Measurements from ENCODE around the gene NKAIN1. TPM values are rescaled to one million over a fixed set of nuclear protein-coding genes. Genes with fewer than 3 reads are reported as not detected.

NKAIN1 gene
- total RNA-seq, 2 donors from 2014 or later = not detected

DNA sequence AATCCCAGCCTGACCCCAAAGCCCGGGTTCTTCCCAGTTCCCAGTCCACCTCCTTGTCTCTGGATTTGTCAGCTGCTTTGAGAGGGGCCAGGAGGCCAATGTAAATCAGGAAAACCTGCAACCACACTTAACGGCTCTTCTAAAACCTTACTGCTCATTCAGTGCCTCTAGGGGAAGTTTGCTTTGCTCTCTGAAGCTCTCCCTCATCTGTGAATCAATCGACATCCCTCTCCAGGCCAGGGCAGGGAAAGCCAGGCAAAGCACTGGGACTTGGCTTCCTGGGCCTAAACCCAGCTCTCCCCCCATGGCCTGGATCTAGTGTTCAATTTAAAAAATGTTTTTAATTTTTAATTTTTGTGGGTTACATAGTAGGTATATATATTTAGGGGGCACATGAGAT lies 9.3 kb downstream of the NKAIN1 start:
- no peaks in the 10 kb centered on the region for H3K36me3 ChIP-seq (replicated peaks in 1 of 2; ENCODE audit: insufficient read depth in 1 of 2, low read depth in 2 of 2)
- intact Hi-C loops (cut with DNase I) = no loop called here
- no peak for ATAC-seq
- DNase-seq = no peak
- TF ChIP-seq POLR2A (IDR thresholded peaks at IDR 0.05) = no peak
- TF ChIP-seq, protein P1, sequence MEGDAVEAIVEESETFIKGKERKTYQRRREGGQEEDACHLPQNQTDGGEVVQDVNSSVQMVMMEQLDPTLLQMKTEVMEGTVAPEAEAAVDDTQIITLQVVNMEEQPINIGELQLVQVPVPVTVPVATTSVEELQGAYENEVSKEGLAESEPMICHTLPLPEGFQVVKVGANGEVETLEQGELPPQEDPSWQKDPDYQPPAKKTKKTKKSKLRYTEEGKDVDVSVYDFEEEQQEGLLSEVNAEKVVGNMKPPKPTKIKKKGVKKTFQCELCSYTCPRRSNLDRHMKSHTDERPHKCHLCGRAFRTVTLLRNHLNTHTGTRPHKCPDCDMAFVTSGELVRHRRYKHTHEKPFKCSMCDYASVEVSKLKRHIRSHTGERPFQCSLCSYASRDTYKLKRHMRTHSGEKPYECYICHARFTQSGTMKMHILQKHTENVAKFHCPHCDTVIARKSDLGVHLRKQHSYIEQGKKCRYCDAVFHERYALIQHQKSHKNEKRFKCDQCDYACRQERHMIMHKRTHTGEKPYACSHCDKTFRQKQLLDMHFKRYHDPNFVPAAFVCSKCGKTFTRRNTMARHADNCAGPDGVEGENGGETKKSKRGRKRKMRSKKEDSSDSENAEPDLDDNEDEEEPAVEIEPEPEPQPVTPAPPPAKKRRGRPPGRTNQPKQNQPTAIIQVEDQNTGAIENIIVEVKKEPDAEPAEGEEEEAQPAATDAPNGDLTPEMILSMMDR (IDR thresholded peaks at IDR 0.05) = no peak
- H3K9me3 ChIP-seq = no peaks in the 10 kb centered on the region
- 53 to 57% methylated on average over 3 of the region's 3 CpGs for WGBS, 2 donors
- no peak overlapping the region for H3K4me3 ChIP-seq
- H3K4me1 ChIP-seq = no peaks in the 10 kb centered on the region
- no peaks in the 10 kb centered on the region for H3K27me3 ChIP-seq
- no peak overlapping the region for H3K27ac ChIP-seq

DNA sequence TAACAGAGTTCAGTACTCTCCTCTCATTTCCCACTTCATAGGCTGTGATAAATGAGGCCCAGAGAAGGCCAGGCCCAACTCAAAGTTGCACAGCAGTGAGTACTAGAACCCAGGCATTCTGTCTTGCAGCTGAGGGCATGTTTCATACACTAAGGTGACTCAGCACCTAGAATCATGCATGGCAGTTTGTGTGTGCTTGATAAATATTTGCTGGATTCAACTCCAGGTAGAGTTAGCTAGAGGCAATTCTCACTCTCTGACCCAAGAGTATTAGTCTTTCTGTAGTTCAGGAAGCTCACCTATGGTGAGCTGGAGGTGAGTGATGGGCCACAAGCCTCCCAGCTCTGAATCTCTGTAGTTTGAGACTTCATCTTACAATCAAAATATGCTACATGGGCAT lies 10.7 kb downstream of the NKAIN1 start:
- intact Hi-C loops (cut with DNase I) = no loop called here
- no peaks in the 10 kb centered on the region for H3K9me3 ChIP-seq
- H3K4me3 ChIP-seq = no peak overlapping the region
- H3K36me3 ChIP-seq (replicated peaks in 1 of 2; ENCODE audit: insufficient read depth in 1 of 2, low read depth in 2 of 2) = no peaks in the 10 kb centered on the region
- no peak overlapping the region for H3K27ac ChIP-seq
- H3K27me3 ChIP-seq = no peaks in the 10 kb centered on the region
- DNase-seq (no peak), ATAC-seq (no peak)
- no peaks in the 10 kb centered on the region for H3K4me1 ChIP-seq
- no peak for TF ChIP-seq POLR2A (IDR thresholded peaks at IDR 0.05)
- TF ChIP-seq, protein P1 (IDR thresholded peaks at IDR 0.05) = no peak

DNA sequence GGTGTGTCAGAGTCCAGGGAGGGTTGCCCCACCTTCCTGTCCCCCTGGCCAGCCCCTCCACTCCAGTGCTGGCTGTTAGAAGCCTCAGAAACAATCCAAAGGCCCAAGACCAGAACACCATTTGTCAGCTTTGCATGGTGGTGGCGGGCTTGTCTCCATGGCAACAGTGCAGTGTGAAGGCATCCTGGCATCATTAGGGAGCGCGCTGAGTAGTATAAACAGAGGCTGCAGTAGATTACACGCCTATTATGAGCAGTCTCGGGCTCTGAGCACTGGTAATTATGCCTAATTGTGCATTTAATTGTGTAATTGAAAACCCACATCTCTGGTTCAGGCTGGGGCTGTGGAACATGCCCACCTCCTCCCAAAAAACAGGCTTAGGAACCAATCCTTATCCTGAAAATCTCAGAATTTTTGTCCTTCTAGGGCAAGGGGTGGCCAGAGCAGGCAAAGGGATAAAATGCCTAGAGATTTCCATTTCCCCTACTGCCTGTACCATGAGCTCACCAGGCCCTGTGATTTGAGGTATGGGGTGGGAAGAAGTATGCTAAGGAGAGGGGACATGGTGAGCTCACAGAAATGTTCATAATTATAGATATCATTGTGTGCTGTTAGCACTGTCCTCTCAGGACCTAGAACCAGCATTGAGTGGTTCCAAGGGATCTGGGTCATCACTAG lies 11.7 kb downstream of the NKAIN1 start:
- intact Hi-C loops (cut with DNase I) = no loop called here
- Histone ChIP-seq H3K9me3 (no peaks in the 10 kb centered on the region), H3K4me3 (no peak overlapping the region), H3K27me3 (no peaks in the 10 kb centered on the region), H3K36me3 (replicated peaks in 1 of 2; ENCODE audit: insufficient read depth in 1 of 2, low read depth in 2 of 2) (no peaks in the 10 kb centered on the region), H3K27ac (no peak overlapping the region), H3K4me1 (no peaks in the 10 kb centered on the region)
- DNase-seq (no peak), ATAC-seq (no peak)
- TF ChIP-seq POLR2A (IDR thresholded peaks at IDR 0.05) = no peak
- TF ChIP-seq, protein P1 (IDR thresholded peaks at IDR 0.05) = no peak
- WGBS, 2 donors = 73 to 86% methylated on average over 5 of the region's 5 CpGs

DNA sequence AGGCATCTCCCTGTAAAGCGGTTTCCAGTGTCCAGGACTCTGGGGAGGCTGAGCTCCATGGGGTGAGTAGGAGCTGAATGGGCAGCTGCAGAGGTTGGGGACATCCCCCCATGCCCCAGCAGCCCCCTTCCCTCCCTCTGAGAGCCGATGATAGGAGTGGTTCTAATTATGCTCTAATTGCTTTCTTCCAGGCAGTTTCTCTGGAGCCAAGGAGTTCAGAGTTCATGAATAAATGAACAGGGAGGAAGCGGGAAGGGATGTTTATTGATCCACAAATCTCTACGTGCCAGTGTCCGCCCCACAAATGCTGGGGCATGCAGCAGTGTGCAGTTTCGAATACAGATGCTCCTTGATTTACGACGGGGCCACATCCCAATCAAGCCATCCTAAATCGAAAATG lies 15.6 kb downstream of the NKAIN1 start:
- Histone ChIP-seq H3K27ac (no peak overlapping the region), H3K4me3 (no peak overlapping the region), H3K4me1 (no peaks in the 10 kb centered on the region), H3K36me3 (replicated peaks in 1 of 2; ENCODE audit: insufficient read depth in 1 of 2, low read depth in 2 of 2) (no peaks in the 10 kb centered on the region), H3K9me3 (no peaks in the 10 kb centered on the region), H3K27me3 (no peaks in the 10 kb centered on the region)
- TF ChIP-seq, protein P1 (IDR thresholded peaks at IDR 0.05) = no peak
- TF ChIP-seq POLR2A (IDR thresholded peaks at IDR 0.05) = no peak
- WGBS, 2 donors = 32 to 55% methylated on average over 7 to 9 of the region's 9 CpGs
- intact Hi-C loops (cut with DNase I) = no loop called here
- DNase-seq (no peak), ATAC-seq (no peak)

DNA sequence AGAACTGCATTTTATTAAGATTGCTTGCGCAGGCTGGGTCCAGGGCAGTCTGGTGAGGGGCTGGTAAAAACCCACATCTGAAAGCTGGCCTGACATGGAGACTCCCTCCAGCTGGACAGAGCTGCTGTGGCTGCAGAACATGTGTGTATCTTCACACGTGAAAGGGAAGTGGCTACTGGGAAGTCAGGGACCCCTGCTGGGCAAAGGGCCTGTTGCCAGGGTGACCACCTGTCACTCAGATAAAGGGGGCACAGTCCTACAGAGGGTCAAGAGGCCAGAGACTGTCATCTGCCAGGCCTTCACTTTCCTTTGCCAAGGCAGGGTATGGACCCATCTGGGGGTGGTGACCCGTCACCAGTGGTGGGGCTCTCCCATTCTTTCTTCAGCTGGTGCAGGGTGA lies 17.5 kb downstream of the NKAIN1 start:
- Histone ChIP-seq H3K36me3 (replicated peaks in 1 of 2; ENCODE audit: insufficient read depth in 1 of 2, low read depth in 2 of 2) (no peaks in the 10 kb centered on the region), H3K4me3 (no peak overlapping the region), H3K4me1 (no peaks in the 10 kb centered on the region), H3K9me3 (no peaks in the 10 kb centered on the region), H3K27ac (no peak overlapping the region), H3K27me3 (no peaks in the 10 kb centered on the region)
- TF ChIP-seq, protein P1 (IDR thresholded peaks at IDR 0.05) = no peak
- no peak for TF ChIP-seq POLR2A (IDR thresholded peaks at IDR 0.05)
- no peak for ATAC-seq
- intact Hi-C loops (cut with DNase I) = no loop called here
- 58% methylated on average over 3 of the region's 3 CpGs; no CpG with 5 or more reads in 1 of the 2 donors for WGBS, 2 donors
- DNase-seq = no peak

Data from body of pancreas (tissue), 4 donors.